HG03045 (cell line): ENCODE data around the gene SCN2B.

Experiments used
- ATAC-seq: cut with Tn5 transposase; IDR thresholded peaks from one replicate; pipeline ENCODE4 v1.9.1; 2021; ENCODE audit warnings: mild to moderate bottlenecking, moderate library complexity; ENCODE audit not compliant: unreplicated experiment

The SCN2B gene

DNA sequence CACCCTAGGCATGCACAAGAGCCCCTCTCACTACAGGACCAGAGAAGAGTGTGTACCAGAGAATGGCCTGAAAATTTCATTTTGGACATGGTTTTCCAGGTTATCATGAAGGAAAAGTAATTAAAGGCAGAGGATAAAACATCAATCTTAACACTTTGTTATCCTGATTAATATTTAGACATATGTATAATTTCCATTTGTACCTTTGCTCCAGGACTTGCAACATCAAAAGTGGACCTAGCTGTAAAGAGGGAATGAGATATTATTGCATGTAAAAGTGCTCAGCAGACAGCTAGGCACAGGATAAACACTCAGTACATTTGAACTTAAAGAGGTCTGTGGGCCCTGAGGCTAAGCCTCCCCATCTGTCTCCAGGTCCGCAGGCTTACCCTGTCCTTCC, 21.8 kb downstream of the SCN2B start:
- ATAC-seq, result no peak

GRCh38 chr11:118153976-118154375, 22.5 kb downstream of the SCN2B start:
- no peak for ATAC-seq

DNA sequence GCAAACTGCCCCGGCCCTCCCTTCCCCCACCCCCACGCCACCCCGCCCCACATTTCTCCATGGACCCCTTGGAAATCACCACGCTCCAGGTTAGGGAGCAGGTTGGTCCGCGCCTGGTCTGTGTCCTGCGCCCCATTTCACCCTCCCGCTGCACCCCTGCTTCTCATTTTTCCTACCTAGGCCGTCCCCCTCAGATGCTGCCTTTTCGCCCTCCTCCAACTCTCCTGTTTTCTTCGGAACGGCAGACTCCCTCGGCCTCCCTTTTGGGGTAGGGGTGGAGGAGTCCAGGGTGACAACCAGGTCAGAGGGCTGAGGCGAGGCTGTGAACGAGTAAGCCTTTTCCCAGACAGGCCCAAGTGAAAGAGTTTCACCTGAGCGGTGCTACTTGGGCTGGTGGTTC, 22.9 kb downstream of the SCN2B start:
- ATAC-seq, result no peak

DNA sequence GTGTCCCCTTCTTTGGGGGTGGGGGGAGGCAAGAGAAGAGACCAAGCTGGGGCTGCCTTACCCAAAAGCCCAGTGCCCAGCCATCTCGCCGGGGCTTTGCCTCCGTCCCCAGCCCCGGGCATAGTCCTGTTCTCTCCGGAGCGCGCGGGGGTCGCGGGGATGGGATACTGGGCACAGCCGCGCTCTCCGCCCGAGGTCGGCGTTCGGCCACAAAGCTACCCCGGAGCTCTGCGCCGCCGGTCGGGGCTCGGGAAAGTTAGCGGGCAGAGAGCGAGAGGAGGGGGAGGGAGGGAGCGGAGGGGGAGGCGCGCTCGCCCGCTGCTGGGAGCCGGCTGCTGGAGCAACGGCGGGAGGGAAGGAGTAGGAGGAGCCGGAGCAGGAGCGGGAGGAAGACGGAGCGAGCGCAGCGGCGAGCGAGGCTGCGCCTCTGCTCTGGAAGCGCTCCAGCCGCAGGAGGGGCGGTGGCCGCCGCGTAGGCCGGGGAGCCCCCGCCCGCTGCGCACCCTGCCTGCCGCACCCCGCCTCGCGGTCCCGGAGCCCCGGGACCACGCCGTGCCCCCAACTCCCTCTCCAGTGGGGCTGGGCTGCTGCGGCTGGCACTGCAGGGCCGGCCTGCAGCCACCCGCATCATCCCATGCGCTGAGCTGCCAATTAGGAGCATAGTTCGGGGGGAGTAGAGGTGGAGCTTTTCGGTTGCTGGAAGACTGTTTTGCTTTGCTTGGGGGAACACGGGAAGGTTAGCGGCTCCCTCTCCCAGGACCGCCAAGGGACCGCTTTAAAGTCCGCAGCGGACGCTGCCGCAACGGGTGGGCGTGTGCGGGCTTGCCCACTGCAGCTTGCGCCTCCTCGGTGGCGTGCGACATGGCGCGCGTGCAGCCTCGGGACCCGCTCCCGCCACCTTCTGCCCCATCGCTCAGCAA, 23.6 kb downstream of the SCN2B start, which contains the start of gene SCN4B:
Gene SCN4B (minus strand): TSS at position 272 of the 920 bp plus-strand sequence. CDS start 150 bp downstream, at position 122.
- no peak for ATAC-seq

- ATAC-seq, result no peak
Observed at GRCh38 chr11:118152020-118152551, 24.4 kb downstream of the SCN2B start.

GRCh38 chr11:118151431-118151830, 25.0 kb downstream of the SCN2B start:
- ATAC-seq, result no peak

- no peak for ATAC-seq
Observed at GRCh38 chr11:118149493-118149892, 26.9 kb downstream of the SCN2B start.

DNA sequence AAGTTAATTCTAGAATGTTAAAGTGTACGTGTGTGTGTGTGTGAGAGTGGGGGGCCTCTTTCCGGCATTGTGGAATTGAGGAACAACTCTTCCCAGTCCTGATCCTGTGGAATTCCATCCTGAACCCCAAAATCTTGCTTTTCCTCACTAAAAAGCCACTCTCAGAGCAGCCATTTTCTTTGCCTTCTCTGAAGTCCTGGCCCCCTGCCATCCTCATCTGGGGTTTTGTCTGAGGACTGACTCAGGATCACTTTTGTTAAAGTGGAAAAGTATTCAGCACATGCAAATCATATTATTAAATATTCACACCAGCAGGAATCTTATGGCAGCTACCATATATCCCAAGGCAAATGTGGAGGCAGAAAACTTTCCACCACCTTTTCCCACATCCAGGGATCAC, 27.6 kb downstream of the SCN2B start:
- ATAC-seq, result no peak

DNA sequence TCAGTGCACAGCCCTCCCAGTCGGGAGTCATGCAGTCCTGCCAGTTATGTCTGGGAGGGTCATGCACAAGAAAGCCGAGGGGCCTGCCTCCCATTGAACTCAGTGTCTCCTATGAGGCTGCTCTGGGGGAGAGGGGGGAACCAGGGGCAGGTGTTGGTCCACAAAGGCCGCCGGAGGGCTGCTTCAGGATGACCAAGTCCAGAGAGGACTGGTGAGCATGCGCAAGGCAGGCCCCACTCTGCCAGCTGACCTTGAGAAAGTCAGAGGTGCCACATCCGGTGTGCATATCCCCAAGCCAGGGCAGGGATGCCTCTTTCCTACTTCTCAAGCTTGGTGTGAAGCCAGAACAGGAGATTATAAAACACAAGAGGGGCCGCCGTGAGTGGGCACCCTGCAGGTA, 28.2 kb downstream of the SCN2B start:
- no peak for ATAC-seq

DNA sequence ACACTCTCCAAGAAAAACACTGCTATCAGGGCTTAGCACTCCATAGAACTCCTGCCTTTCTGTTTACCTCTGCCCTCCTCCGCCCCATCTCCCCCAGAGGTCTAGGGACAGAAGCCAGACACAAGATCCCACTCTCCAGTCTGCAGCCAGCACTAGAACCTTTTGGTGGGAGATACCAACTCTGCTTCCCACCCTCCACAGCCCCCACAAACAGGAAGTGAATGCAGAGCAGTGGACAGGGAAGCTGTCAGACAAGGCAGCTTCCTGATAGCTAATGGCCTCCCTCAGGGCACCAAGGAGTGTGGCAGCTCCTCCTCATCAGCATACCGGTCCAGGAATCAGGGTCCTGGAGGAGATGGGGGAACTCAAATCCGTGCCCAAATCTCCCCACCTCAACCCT, 28.9 kb downstream of the SCN2B start:
- ATAC-seq, result no peak

DNA sequence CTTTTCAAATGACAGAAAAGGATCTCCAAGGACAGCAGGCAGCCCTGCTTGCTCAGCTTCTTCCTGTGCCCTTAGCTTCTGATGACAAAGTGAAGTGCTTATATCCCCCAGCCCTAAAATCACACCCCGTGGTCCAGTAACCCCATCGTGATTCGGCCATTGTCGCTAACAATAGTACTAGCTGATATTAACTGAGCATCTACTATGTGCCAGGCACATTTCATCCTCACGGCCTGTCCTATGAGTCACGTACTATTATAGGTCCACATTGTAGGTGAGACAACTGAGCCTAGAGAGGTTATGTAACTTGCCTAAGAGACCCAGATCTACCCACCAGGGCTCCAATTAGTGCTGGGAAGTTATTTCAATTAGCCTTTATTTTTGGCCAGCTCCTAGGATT, 29.9 kb downstream of the SCN2B start:
- no peak for ATAC-seq

DNA sequence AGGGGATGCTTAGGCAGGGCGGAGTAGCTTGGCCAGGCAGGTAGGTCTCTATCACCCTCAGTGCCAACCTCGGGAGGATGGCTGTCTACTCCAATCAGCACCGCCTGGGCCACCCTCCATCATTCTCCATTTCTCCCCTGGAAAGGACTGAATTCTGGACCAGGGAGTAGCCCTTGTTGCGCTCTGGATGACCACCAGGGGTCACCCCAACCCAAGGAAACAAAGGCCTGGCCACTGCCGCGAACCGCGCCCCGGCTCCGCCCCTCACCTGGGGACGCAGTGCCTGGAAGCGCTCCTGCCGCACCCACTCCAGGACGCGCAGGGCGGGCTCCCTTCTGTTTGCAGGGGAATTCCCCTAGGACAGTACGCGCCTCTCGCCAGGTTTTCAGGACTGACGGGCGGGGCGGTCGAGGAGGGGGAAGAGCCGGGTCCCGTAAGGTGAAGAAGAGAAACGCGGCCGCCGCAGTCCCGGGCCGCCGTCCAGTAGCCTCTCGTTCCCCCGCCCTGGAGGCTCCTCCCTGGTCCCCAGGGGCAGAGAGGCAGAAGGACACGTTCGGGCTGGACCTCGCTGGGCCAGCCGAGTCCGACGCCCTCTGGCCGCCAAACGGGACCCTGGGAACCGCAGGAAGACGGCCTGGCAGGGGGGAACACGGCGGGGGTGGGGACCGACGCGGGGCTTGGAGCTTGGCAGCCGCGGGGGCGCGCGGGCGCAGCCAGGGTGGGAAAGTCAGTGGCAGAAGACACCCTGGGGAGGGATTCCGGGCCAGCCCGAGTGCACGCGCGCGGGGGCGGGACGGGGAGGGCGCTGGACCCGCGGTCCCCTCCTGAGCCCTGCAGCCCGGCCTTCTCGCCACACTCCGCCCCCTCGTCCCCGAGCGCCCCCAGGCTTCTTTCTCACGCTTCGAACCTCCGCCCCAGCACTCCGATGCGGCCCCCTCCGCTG, 30.9 kb downstream of the SCN2B start:
- ATAC-seq, result peak; percentile 78

DNA sequence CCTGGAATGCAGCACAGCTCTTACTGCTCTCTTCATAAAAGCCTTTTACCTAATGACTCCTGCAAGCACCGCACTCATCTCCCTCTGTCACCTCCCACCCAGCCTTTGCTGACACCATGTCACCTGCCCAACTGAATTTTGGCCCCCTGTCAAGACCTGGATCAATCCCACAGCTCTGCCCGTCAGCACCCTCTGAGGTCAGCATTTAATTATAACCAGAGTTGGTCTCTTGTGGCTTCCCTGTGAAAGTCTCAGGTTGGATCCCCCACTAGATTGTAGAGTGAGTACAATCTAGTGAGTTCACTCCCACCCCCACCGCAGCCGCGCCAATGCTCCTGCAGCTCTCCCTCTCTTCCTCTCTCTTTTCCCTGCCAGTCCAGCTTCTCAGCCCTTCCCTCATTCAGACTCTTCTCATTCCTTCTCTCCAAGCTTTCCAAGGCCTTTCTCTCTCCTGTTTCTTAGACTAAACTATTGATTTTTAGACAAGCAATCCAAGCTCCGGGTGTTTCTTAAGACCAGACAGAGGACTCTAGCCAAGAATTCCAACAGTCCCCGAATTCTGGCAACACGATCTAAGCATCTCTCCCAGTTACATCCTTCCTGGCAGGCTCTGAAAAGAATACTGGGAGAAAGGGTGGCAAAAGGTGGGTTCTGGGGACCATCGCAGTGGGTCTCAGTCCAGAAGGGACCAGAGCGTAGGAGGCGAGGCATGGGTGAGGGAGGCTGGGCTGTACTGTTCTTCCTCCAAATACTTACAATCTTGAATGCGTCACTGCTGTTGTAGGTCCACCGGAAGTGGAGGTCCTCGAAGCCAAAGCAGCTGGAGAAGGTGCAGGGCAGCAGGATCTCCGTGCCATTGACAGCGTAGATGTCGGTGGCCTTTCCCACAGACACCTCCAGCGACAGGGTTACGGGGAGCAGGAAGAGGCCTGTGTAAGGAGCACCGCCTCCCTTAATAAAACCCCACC, 31.9 kb downstream of the SCN2B start:
- no peak for ATAC-seq

- no peak for ATAC-seq
Observed at GRCh38 chr11:118143661-118144185, 32.7 kb downstream of the SCN2B start.

- ATAC-seq, result no peak
Observed at GRCh38 chr11:118142809-118143208, 33.6 kb downstream of the SCN2B start.

GRCh38 chr11:118142081-118142480, 34.4 kb downstream of the SCN2B start:
- no peak for ATAC-seq

GRCh38 chr11:118139578-118139977, 36.9 kb downstream of the SCN2B start:
- ATAC-seq, result no peak

DNA sequence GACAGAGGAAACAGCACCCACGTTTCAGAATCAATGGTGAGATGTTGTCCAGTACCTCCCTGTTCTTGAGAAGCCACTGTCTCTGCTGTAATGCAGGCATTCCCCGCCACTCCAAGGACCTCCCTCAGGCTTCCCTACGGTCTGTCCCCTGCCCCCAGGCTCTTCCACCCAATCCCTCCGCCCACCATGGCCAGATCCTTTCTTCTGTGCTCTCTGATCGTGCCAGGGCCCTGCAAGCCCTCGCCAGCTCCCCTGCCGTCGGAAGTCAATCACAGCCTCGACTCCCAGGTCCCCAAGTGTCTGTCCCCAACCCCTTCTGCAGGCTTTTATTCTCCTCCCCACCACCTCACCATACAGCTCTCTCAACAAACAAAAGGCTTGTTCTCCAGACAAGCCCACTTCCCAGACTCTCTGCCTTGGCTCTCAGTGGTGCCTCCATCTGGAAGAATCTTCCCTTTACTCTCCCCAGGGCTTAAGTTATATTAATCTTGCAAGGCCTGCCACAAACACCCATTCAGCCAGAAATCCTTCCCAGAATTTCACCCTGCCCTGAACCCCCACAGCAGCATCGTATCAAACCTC, 37.5 kb downstream of the SCN2B start:
- ATAC-seq, result no peak

GRCh38 chr11:118136801-118137200, 39.6 kb downstream of the SCN2B start:
- ATAC-seq, result no peak

- no peak for ATAC-seq
Observed at GRCh38 chr11:118136341-118136740, 40.1 kb downstream of the SCN2B start.
